Parathyroid adenoma (tissue), 2 donors: ENCODE measurements around the gene POC1A.

Experiments used
- H2AFZ ChIP-seq: fragments of 300-600 bp; sonication (generic); one replicate; pipeline ENCODE4 v1.7.0; 2017; ENCODE audit warnings: antibody characterized with exemption, mild to moderate bottlenecking
- H3K27ac ChIP-seq: fragments of 300-600 bp; sonication (generic); one replicate; pipeline ENCODE4 v1.7.0; 2017
- H3K27me3 ChIP-seq: fragments of 300-600 bp; sonication (generic); one replicate; pipeline ENCODE4 v1.7.0; 2017; ENCODE audit warnings: low read length; ENCODE audit not compliant: control insufficient read depth, insufficient read depth
- H3K36me3 ChIP-seq: fragments of 300-600 bp; sonication (generic); one replicate; pipeline ENCODE4 v1.7.0; 2017; ENCODE audit warnings: low read length; ENCODE audit not compliant: control insufficient read depth, insufficient read depth
- H3K4me1 ChIP-seq: fragments of 300-600 bp; sonication (generic); one replicate; pipeline ENCODE4 v1.7.0; 2017; ENCODE audit warnings: control low read depth
- H3K4me2 ChIP-seq: fragments of 300-600 bp; sonication (generic); one replicate; pipeline ENCODE4 v1.7.0; 2017; ENCODE audit warnings: low read length
- H3K4me3 ChIP-seq: fragments of 300-600 bp; sonication (generic); one replicate; pipeline ENCODE4 v1.7.0; 2017; ENCODE audit warnings: low read depth, low read length
- H3K79me2 ChIP-seq: fragments of 300-600 bp; sonication (generic); one replicate; pipeline ENCODE4 v1.7.0; 2017; ENCODE audit warnings: control low read depth
- H3K9ac ChIP-seq: fragments of 300-600 bp; sonication (generic); one replicate; pipeline ENCODE4 v1.7.0; 2017; ENCODE audit warnings: mild to moderate bottlenecking
- H3K9me3 ChIP-seq: fragments of 300-600 bp; sonication (generic); one replicate; pipeline ENCODE4 v1.7.0; 2017; ENCODE audit warnings: low read length; ENCODE audit not compliant: control insufficient read depth
- TF ChIP-seq, protein P1 (sequence below): fragments of 300-600 bp; sonication (generic); IDR thresholded peaks from one replicate; pipeline ENCODE4 v1.7.0; 2017; ENCODE audit warnings: antibody characterized with exemption, mild to moderate bottlenecking
- donor health status: primary hyperparathyroidism.

POC1A gene

DNA sequence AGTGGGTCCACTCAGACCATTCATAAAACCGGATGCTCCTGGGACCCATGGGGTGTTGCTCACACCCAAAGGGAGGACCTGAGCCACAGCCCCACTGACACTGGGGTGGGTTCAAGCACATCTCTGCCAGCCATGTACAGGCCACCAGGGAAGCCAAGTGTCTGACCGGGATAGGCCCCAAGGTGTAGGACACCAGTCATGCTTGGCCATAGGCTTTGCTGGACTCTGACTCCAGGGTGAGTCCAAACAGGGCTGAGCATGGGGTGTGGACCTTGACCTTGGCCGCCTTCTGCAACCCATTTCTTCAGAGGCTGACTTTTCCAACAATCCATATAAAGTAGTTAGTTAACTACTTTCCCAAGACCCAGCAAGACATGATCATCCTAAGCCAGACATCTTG, 66.5 kb downstream of the POC1A start:
- Histone ChIP-seq H2AFZ (no peak overlapping the region), H3K4me3 (no peak overlapping the region), H3K79me2 (no peaks in the 10 kb centered on the region), H3K4me1 (no peaks in the 10 kb centered on the region), H3K27me3 (no peaks in the 10 kb centered on the region), H3K36me3 (no peaks in the 10 kb centered on the region), H3K27ac (no peak overlapping the region), H3K9me3 (no peaks in the 10 kb centered on the region), H3K4me2 (no peak overlapping the region), H3K9ac (no peak overlapping the region)
- TF ChIP-seq, protein P1, sequence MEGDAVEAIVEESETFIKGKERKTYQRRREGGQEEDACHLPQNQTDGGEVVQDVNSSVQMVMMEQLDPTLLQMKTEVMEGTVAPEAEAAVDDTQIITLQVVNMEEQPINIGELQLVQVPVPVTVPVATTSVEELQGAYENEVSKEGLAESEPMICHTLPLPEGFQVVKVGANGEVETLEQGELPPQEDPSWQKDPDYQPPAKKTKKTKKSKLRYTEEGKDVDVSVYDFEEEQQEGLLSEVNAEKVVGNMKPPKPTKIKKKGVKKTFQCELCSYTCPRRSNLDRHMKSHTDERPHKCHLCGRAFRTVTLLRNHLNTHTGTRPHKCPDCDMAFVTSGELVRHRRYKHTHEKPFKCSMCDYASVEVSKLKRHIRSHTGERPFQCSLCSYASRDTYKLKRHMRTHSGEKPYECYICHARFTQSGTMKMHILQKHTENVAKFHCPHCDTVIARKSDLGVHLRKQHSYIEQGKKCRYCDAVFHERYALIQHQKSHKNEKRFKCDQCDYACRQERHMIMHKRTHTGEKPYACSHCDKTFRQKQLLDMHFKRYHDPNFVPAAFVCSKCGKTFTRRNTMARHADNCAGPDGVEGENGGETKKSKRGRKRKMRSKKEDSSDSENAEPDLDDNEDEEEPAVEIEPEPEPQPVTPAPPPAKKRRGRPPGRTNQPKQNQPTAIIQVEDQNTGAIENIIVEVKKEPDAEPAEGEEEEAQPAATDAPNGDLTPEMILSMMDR: no peak

DNA sequence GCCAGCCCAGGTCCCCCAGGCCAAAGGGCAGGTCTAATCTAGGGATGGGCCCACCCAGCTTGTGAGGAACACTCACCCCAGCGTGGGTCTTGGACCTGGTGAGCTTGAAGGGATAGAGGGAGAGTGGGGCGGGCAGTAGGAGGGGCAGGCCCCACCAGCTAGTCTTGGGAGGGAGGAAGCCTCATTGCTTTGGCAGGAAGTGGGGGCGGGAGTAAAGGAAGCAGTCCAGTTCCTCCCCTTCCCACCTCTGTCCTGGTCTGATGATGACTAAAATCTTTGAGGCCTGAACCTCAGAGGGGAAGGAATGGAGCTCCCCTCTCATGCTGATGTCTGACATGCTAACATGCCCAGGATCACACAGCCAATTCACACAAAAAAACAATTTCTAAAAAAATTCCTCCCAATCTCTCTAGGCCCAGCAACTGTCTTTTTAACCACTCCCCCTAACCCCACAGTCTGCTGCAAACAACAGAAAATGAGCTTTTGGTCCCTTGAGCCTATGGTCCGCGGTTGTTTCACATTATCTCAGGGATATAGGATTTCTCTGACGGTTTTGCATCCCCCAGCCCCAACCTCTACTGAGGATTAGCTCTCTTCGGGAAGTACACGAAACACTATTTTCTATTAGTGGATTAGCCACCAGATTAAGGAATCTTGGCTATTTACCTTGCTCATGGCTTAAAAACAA, 67.1 kb downstream of the POC1A start:
- no peak overlapping the region for H3K27ac ChIP-seq
- TF ChIP-seq, protein P1: no peak
- H3K36me3 ChIP-seq: no peaks in the 10 kb centered on the region
- H3K79me2 ChIP-seq: no peaks in the 10 kb centered on the region
- H3K4me1 ChIP-seq: no peaks in the 10 kb centered on the region
- no peak overlapping the region for H3K9ac ChIP-seq
- H3K27me3 ChIP-seq: no peaks in the 10 kb centered on the region
- no peaks in the 10 kb centered on the region for H3K9me3 ChIP-seq
- no peak overlapping the region for H3K4me3 ChIP-seq
- H3K4me2 ChIP-seq: no peak overlapping the region
- H2AFZ ChIP-seq: no peak overlapping the region

DNA sequence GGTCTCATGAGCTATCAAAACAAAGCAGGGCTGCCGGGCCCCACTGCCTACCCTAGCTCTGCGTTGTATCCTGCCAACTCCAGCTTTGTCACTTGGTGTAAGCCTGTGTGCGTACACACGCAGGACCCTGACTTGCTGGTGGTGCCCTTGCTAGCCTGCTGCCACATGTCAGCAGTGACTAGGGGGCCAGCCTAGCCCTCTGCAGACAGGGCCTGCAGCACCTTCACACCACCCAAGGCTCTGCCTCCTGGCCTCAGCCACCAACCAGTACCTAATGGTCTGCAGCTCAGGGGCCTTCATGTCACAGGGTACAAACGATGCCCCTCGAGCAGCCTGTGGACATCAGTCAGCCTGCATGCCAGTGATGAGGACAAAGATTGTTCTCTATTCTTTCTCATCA, 67.8 kb downstream of the POC1A start:
- H3K79me2 ChIP-seq: no peaks in the 10 kb centered on the region
- TF ChIP-seq, protein P1: no peak
- H3K4me2 ChIP-seq: no peak overlapping the region
- H3K4me3 ChIP-seq: no peak overlapping the region
- no peak overlapping the region for H2AFZ ChIP-seq
- H3K36me3 ChIP-seq: no peaks in the 10 kb centered on the region
- H3K9ac ChIP-seq: no peak overlapping the region
- H3K9me3 ChIP-seq: no peaks in the 10 kb centered on the region
- no peak overlapping the region for H3K27ac ChIP-seq
- no peaks in the 10 kb centered on the region for H3K4me1 ChIP-seq
- no peaks in the 10 kb centered on the region for H3K27me3 ChIP-seq

DNA sequence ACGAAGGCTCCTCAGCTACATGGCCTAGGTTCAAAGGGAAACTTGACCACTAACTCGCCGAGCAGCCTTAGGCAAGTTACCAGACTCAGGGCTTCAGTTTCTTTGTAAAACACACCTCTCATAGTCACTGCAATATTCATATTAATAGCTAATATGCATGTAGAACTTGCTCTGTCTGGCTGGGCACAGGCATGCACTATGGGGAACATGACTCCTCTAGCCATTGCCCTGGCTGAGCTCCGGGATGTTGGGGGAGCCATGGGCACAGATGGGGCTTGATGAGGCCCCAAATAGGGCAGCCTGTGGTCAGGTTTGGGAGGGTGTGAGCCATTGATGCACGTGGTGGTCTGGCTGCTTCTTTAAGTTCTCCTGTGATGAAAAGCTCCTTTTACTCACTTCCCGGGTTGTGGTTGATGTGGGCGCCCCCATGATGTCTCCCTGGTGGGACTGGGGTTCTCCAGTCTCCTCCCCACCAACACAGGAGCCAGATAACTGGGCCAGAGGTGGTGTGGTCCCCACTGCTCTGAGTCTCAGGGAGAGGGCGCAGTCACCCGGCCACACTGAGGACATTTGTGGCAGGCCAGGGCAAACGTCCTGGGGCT, 68.4 kb downstream of the POC1A start:
- Histone ChIP-seq H3K4me2 (no peak overlapping the region), H3K4me3 (no peak overlapping the region), H3K27me3 (no peaks in the 10 kb centered on the region), H3K9me3 (no peaks in the 10 kb centered on the region), H3K79me2 (no peaks in the 10 kb centered on the region), H2AFZ (no peak overlapping the region), H3K36me3 (no peaks in the 10 kb centered on the region), H3K4me1 (no peaks in the 10 kb centered on the region), H3K9ac (no peak overlapping the region), H3K27ac (no peak overlapping the region)
- TF ChIP-seq, protein P1: no peak
